Transverse colon (tissue), 4 donors: ENCODE data around the gene ARVCF.

Experiments used
- CTCF ChIP-seq, 5 experiments: fragments of 200-600 bp in 3 of 5; fragments of 450-650 bp in 2 of 5; sonication (generic) in 3 of 5; IDR thresholded peaks; 1 replicate in 2 of 5; 2 replicates in 3 of 5; pipeline ENCODE4 v1.5.1; 2016 to 2017; ENCODE audit warnings: antibody characterized with exemption in 5 of 5, inconsistent platforms in 3 of 5, mild to moderate bottlenecking in 2 of 5, moderate library complexity in 1 of 5
- EP300 ChIP-seq: sonication (generic); formaldehyde crosslinking; IDR thresholded peaks from one replicate; pipeline ENCODE4 v1.6.1; 2017; ENCODE audit warnings: antibody characterized with exemption, low read depth
- POLR2A ChIP-seq: fragments of 450-650 bp; IDR thresholded peaks from one replicate; pipeline ENCODE4 v1.6.1; 2016; ENCODE audit warnings: antibody characterized with exemption, mild to moderate bottlenecking, moderate library complexity
- POLR2AphosphoS5 ChIP-seq, 3 donors: sonication (generic); formaldehyde crosslinking; IDR thresholded peaks; one replicate each; pipeline ENCODE4 v1.6.1; 2016; ENCODE audit warnings: antibody characterized with exemption in 3 of 3

GRCh38 chr22:20022231-20022977 is 5.8 kb upstream of the ARVCF start:
- TF ChIP-seq POLR2AphosphoS5 (IDR thresholded peaks at IDR 0.05): no peak
- no peak for TF ChIP-seq CTCF (IDR thresholded peaks at IDR 0.05)
- no peak for TF ChIP-seq POLR2A
- TF ChIP-seq EP300: no peak
